Activated T-cell treated with anti-CD3 and anti-CD28 coated beads for 24 hours (primary cell): ENCODE measurements around the gene CTSV.
"Not testable (repeated sequence)": the region's sequence is repeated elsewhere in the genome, so short reads cannot be mapped to it uniquely, and the experiment has no call there.

ENCODE experiments used
- DNase-seq: peaks from one replicate; pipeline ENCODE4 v3.0.0-alpha.2; 2020; ENCODE audit warnings: low read depth

CTSV gene

DNA sequence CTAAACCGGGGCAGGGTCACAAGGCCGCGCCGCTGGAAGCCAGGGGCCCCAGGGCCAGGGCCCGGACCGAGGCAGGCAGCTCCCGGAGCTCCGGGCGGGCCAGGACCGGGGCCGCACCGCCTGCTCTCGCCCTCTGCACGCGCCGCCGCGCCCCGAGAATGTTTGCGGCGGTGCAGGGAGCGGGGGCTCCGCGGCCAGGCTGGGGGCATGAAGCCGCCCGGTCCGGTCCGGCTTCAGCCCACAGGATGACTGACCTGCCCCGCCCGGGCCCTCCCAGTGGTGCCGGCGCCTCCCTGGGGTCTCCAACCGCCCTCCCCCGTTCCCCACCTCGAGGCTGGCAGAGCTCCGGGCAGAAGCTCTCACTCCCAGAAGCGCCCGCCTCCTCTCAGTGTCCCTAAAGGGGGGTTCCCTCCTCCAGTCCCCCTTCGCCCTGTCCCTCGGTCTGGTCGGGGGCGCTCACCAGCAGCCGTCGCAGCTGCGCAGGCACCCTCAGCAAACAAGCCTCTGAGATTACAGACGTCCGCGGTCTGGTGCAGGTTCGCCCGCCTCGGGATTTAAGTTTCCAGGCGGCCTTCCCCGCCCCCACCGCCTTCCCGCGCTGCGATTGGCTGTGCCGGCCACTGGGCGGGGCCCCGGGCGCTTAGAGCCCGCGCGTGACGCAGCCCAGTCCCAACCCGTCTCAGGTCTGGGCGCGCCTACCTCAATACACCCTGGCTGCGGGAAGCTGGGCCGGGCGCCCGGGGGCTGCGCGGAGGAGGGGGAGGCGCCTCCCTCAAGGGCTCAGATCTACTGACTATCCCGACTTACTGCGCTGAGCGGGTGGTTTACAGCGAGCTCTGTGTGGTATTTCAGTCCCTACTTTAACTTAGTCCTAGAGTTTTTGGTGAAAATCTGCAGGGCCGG lies at the start of gene CTSV:
Gene CTSV, minus strand, starts transcription at position 532 of the 903 bp plus-strand sequence. CDS start 1,099 bp downstream, outside the sequence.
- peak; percentile 77 for DNase-seq

DNA sequence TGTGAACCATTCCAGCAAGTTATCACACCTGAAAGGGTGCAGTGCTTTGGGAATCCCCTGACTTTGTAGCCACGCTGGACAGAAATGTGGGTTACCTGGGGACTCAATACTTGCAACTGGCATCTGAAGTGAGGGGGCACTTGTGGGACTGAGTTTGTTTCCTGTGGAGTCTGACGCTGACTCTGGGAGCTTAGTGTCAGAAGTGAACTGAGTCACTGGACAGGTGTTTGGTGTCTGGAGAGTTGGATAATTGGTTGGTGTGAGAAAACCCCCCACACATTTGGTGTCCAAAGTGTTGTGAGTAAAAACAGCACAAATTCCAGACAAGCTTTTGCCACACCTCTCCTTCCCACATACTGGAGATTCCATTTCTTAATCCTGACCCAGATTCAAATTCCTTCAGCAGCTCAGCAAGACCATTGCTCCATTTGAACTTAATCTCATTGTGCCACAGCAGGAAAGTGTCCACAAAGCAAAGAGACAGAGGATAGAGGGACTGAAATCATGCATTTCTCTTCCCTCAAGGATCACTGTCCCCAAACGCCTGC lies 48.8 kb upstream of the CTSV start:
- DNase-seq: not testable (repeated sequence)

DNA sequence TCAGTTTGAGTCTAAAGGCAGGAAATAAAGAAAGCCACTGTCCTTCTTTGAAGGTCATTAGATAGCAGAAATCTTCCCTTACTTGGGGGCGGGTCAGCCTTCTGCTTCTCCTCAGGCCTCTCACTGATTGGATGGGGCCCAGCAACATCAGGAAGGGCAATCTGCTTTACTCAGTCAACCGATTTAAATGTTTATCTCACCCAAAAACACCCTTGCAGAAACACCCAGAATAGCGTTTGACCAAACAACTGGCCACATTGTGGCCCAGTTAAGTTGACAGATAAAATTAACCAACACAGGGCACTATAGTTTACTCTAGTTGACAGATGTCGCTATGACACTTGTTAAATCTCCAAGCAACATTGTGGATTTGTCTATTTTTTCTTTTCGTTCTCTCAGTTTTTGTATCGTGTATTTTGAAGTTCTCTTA lies 45.6 kb upstream of the CTSV start:
- not testable (repeated sequence) for DNase-seq

DNA sequence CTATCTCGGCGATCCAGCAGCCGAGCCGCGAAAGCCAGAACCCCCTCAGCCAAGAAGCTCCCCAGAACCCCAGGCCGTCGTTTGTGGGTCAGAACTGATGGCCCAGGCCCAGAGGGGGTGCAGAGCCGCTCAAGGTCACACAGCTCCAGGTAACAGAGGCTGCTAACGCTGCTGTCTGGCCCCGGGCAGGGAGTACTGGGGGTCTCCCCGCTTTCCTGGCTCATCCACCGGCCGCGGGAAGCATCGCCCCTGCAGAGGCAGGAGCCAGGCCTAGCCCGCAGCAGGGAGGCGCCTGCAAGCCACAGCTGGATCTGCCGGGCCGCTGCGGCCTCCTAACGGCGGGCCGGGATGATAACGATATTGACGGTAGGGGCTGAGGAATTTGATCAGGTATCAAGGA lies 39.4 kb upstream of the CTSV start:
- no peak for DNase-seq

DNA sequence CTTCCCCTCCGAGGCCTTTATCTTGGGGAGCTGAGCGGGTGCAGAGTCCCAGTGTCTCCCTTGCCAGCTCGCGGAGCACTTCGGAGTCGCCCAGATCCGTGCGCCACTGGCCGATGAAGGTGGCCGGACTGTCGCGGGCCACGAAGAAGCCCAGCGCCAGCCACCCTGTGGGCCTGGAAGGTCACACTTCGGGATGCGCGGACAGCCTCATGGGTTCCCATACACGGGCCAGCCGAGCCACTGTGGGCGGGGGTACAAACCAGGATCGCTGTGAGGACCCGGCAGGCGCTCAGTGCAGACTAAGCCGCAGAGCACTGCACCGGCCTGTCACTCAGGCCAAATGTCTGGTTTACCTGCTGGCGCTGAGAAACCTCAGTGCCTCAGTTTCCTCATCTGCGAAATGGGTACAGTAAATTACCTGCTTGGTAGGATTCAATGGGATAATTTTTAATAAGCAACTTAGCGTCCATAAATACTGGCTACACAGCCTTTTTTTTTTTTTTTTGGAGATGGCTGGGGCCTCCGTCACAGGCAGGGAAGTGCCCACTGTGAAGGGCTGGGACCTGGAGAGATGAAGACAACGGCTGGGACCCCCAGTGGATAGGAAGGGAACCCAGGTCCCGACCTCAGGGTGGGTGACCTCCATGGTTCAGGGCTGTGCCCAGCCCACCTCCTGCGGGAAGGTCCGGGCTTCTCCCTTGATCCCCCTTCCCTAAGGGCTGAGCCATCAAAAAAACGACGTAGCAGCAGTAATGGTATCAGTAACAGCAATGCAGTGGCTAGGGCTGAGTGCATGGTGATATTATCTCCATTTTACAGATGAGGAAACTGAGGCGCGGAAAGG lies 38.7 kb upstream of the CTSV start:
- no peak for DNase-seq

DNA sequence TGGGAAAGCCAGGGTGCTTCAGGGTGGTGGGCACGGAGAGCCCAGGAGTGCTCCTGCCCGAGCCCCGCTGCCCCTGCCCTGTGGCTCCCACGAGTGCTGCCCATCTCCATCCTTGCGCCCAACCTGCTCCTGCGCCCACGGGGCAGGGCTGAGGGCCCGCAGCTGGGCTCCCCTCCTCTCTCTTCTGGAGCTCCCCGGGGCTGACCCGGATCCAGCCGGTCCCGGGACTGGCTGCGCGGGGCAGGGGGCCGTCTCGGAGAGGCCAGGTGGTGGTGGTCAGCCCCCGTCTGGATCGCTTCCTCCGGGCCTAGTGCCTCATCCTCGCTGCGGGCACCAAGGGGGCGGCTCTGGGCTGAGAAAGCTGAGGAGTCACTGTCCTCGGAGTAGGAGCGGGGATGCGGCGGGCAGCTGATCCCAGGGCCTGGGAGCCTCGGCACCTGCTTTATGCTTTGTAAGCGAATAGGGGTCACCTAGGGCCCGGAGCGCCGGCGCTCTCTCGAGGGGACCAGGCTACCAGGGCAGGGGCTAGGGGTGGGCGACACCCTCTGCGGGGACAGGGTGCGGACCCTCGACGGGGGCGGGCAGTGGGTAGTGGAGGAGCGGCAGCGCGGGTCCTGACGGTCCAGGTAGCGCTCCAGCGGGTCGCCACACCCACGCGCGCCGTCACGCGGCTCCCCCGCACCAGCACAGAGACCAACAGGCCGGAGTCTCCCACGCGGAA lies 37.9 kb upstream of the CTSV start:
- not testable (repeated sequence) for DNase-seq

DNA sequence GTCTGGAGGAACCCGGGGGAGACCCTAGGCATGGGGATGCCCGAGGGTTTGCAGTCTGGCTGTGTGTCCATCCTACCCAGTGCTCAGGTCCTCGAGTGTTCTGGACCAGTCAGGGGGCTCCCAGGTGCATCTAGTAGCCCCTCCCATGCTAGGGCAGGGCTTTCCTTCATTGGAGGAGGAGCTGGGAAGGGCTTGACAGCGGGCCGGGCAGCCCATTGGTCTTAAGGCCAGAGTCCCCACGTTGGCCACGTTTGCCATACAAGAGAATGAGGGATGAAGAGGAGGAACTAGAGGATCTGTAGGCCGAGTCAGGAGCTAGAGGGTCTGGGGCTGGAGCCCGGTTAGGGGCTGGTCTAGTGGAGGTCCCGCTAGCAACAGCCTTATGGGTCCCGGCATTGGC lies 37.3 kb upstream of the CTSV start:
- DNase-seq: no peak

DNA sequence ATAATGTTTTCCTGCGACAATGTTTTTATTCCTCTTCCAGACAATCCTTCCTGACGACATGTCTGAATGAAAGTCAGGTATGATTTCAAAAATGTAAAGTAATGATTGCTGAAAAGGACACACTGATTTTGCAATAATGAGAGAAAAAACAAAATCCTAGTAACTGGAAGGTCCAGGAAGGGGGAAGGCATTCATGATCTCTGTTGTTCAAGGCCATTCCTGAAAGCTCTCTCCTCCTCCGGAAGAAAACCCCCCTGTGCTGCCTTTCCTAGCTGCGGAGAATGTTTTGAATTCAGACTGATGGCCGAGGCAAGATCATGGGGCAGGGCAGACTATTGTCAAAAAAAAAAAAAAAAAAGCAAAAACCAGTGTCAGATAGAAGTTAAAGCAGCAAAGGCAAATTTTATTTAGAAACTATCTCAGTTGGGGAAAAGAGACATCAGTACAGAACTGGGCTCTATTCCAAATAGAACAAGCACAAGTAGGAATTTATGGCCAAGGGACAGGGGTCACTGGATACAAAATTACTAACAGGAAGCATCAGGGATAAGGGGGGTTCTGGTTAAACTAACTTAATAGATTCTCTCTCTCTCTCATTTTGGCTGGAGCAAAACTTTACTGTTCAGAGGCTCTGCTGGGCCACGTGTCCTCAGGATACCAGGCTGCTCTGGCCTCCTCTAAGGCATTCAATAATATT lies 36.5 kb upstream of the CTSV start:
- no peak for DNase-seq

DNA sequence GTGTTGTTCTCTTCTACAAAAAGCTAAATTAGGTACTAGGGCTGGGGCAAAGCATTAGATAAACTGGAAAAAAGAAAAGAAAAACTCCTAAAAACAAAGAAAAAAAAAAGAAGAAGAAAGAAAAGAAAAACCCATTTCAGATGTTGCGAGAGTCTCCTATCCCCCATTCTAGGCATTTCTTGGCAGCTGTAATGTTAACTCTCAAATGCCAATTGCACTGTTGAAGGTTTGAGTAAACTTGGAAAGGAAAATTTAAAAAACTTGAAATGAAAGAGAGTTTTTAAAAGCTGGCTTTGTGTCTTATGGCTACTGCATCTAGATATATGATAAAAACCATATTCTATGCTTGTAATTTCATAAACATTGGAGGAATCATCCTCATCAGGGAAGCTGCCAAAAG lies 34.6 kb upstream of the CTSV start:
- no peak for DNase-seq

DNA sequence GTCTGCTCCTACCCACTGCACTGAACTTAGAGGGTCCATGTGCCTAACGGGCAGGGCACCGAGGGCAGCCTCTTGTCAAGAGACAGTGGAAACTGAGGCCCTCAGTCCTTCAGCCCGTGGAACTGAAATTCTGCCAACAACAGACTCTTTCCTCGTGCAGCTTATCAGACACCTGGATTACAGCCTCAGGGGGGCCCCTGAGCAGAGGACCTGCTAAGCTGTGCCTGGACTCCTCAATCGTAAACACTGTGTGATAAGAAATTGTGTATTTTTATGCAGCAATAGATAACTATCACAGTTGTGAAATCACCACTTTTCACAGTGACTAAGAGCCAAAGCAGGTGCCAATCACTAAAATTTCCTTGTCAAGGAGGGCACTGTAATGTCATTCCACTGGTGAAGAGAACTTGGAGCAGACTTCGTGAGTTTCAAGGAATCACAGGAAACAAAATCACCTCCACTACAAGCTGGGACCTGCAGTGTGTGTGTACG lies 33.4 kb upstream of the CTSV start:
- no peak for DNase-seq

DNA sequence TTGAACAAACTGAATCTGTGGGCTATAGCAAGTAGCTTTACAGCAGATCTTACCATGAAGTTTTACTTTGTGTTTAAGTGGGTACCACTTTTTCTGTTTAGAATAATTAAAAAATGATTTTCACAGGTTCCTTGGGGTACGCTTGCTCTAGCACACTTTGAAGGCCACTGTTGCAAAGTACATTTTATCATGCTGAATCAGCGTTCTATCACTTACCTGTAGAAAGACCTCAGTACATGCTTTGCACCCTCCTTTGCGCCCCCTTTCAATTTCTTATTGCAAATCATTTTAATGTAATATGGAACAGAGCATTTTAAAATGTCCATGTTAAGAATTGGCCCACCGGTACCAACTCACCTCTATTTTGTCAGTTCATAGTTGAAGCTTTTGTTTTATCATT lies 31.4 kb upstream of the CTSV start:
- DNase-seq: not testable (repeated sequence)

DNA sequence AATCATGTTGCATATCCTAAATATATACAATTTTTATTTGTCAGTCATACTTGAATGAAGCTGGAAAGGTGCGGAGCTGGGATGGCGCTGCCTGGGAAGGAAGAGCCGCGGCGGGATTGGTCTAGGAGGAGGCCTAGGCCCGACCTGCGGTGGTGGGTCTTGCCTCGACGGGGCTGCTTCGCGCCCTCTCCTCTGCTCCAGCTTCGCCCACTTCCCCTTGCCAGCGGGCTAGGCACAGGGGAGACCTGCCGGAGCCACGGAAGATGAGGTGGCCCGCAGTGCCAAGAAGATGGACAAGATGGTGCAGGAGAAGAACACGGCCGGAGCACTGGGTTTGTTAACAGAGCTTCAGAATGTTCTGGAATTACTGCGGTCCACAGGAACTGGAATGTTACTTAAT lies 28.5 kb upstream of the CTSV start:
- DNase-seq: no peak

DNA sequence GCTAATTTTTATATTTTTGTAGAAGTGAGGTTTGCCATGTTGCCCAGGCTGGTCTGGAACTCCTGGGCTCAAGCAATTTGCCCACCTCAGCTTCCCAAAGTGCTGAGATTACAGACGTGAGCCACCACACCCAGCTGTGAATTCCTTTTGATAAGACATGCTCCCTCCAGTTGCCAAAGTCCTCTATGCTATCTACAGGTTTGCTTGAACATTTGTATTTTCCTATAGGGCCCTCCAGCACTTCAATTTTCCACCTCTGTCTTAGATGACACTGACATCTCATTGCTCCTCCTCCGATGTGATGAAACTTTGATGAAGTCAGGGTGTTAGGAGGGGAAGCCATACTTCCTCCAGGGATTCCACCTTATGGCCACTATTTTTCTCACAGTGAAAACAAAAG lies 25.2 kb upstream of the CTSV start:
- no peak for DNase-seq

DNA sequence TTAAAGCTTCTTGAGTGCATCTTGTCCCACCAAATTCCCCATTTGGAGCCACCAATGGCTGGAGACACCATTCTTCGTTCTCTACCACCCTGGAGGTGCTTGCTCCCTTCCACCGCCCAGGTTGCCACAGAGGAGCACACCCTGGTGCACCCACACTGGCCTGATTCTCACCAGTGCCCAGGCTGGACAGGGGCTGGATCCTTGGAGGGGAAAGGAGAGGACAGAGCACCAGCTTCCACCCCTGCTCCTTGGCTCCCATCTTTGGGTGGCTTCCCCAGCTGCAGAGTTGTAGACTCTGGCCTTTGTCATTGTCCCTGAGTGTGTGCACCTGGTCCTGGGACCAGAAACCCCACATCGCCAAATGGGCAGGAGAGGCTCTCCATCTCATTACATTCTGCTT lies 21.9 kb upstream of the CTSV start:
- no peak for DNase-seq

DNA sequence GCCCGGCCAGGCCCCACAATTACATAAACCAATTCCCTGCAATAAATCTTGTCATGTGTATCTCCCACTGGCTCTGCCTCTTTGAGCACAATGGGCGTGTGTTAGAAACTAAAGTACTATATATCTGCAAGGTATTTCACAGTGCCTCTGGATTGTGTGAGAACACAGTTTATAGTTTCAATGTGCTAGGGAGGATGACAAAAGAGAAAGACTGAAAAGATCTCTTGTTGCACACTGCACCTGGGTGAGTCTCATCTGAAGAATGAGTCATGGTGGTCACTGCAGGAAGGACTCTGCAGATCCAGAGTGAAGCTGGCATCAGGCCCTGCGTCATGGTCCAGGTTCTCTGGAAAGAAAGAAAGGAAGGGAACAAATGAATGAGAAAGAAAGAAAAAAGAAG lies 20.7 kb upstream of the CTSV start:
- DNase-seq: no peak

DNA sequence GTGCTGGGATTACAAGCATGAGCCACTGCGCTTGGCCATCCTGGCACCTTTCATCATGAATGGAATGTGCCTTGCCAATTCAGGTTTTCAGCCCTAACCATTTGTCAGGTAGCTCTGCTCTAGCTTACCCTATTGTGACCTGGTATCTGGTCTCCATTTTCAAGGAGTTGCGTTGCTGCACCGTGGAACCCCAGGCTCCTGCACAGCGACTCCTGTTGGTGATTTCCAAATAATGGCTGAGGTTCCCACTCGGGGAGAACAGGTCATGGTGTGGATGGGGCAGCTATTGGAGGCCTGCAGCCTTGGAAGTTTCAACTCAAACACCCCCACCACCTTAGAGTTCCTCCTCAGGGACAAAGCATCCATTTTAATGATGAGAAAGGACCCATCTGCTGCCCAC lies 18.7 kb upstream of the CTSV start:
- DNase-seq: no peak

DNA sequence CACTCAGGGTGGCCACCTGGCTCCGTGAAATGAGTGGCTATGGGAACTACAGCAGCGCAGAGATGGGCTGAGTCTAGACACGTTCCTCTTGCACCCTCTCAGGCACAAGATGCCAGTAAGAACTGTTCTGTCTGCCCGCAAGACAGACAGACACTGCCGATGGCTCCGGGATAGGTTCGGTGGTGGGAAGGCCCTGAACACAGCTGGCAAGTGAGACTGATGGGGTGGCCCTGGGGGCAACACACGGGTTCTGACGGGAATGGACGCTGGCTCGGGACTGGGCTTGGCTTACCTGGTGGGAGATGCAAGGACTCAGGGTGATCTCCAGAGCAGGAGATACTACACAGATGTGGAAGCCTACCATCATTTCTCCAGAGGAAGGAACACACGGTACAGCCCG lies 16.9 kb upstream of the CTSV start:
- DNase-seq: not testable (repeated sequence)

DNA sequence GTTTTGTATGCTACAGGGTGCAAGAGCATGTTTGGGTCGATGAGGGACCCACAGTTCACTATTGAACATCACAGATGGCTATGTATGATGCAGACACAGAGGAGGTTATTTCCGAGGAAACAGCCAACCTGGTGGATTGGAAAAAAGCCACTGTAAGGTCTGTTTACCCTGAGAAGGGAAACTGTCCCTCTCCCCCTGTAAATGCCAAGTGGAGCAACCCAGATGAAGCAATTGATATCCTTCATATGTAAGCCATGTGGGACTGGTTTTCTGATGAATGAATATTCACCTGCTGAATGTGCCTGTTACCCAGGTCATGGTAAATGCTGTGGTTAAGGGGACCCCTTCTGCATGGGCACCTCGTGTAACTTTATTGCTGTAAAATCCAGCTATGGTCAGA lies 14.8 kb upstream of the CTSV start:
- DNase-seq: no peak

DNA sequence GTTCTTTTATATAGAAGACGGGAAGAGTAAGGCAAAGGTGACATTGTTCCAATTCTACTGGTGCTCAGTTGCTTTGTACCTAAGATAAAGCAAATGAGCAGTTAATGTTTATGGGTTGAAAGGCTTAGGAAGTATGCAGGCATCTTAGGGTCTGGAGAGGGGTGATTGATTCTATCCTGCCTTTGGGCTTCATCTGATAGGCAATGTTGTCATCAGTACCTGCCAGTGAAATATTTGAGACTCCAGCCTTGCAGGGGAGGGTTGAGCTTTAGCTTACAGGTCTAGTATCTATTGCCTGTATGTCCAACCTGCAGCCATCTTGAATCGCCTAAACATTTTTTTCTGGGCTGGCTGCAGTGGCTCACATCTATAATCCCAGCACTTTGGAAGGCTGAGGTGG lies 13.8 kb upstream of the CTSV start:
- no peak for DNase-seq

DNA sequence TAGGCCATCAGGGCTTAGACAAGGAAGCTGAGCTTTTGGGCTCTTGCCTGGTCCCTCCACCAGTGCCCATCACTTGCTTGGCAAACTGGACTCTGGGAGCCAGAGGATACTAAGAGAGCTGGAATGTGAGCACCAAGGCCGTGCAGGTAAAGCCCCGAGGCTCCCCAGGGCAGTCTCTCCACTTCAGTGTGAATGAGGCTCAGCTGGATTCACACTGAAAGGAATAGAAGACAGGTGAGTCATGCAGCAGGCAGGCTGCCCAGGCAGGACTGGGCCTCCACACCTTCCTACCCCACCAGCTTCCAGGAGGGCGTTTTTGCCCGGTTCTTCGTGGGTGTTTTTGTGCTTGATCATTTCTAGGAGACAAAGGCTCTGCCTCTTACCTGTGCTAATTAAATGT lies 7.3 kb upstream of the CTSV start:
- no peak for DNase-seq

DNA sequence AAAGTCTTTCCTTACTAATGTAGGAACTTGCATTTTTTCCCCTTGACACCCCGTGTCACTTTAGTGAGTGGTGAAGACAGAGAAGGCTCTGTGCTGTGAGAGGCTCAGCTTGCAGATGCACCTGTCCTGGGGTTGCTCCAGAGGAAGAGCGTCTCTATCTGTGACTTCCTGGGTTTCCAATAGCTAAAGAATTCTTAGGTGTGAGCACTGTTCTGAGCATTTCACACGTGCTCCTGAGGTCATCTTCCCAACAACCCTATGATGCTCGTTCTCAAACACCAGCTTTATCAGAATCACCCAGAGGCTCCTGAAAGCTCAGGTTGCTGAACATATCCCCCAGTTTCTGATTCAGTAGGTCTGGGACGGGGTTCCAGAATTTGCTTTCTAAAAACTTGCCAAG lies 6.4 kb upstream of the CTSV start:
- DNase-seq: no peak
